HG03196 (cell line): ENCODE results near the gene ANXA10.
A peak's percentile ranks its signal among the peaks of the same experiment; 100 is the strongest.
"Not testable (repeated sequence)": the region's sequence is repeated elsewhere in the genome, so short reads cannot be mapped to it uniquely, and the experiment has no call there.

Source experiments
- ATAC-seq: cut with Tn5 transposase; IDR thresholded peaks from one replicate; pipeline ENCODE4 v1.9.1; 2021; ENCODE audit not compliant: unreplicated experiment

The ANXA10 gene

GRCh38 chr4:168092176-168092712, at the start of gene ANXA10:
Gene ANXA10, plus strand, starts transcription at chr4:168092537. Its CDS starts 164 bp downstream, at chr4:168092701.
- ATAC-seq: no peak

GRCh38 chr4:168045354-168045753, 47.0 kb upstream of the ANXA10 start:
- no peak for ATAC-seq

GRCh38 chr4:168050002-168050401, 42.3 kb upstream of the ANXA10 start:
- no peak for ATAC-seq

GRCh38 chr4:168051526-168051925, 40.8 kb upstream of the ANXA10 start:
- no peak for ATAC-seq

GRCh38 chr4:168057412-168057811, 34.9 kb upstream of the ANXA10 start:
- peak; percentile 67 for ATAC-seq

GRCh38 chr4:168059251-168059650, 33.1 kb upstream of the ANXA10 start:
- ATAC-seq: no peak

GRCh38 chr4:168063031-168063430, 29.3 kb upstream of the ANXA10 start:
- no peak for ATAC-seq

- ATAC-seq: no peak
These were observed 21.4 kb upstream of the ANXA10 start for GRCh38 chr4:168070903-168071302.

- ATAC-seq: no peak
These were observed 21.0 kb upstream of the ANXA10 start for GRCh38 chr4:168071304-168071703.

- no peak for ATAC-seq
These were observed 17.5 kb upstream of the ANXA10 start for GRCh38 chr4:168074861-168075260.

GRCh38 chr4:168076989-168077725, 15.2 kb upstream of the ANXA10 start:
- peak; percentile 85 for ATAC-seq

GRCh38 chr4:168077726-168078239, 14.6 kb upstream of the ANXA10 start:
- no peak for ATAC-seq

GRCh38 chr4:168082379-168082778, 10.0 kb upstream of the ANXA10 start:
- no peak for ATAC-seq

GRCh38 chr4:168095776-168096406, 3.6 kb downstream of the ANXA10 start:
- no peak for ATAC-seq

GRCh38 chr4:168096407-168096784, 4.1 kb downstream of the ANXA10 start:
- ATAC-seq: no peak

GRCh38 chr4:168097161-168097560, 4.8 kb downstream of the ANXA10 start:
- ATAC-seq: no peak

GRCh38 chr4:168098248-168098717, 5.9 kb downstream of the ANXA10 start:
- ATAC-seq: no peak

- ATAC-seq: no peak
These were observed 6.9 kb downstream of the ANXA10 start for GRCh38 chr4:168099195-168099594.

- ATAC-seq: no peak
These were observed 8.7 kb downstream of the ANXA10 start for GRCh38 chr4:168101026-168101425.

- ATAC-seq: no peak
These were observed 10.1 kb downstream of the ANXA10 start for GRCh38 chr4:168102403-168102802.

GRCh38 chr4:168109527-168109926, 17.2 kb downstream of the ANXA10 start:
- no peak for ATAC-seq

- not testable (repeated sequence) for ATAC-seq
These were observed 20.7 kb downstream of the ANXA10 start for GRCh38 chr4:168113059-168113458.
